WTC11 (cell line): Measurements from ENCODE around the gene GRAMD1B. TPM values are rescaled to one million over a fixed set of nuclear protein-coding genes. Genes with fewer than 3 reads are reported as not detected.
A peak's percentile ranks its signal among the peaks of the same experiment; 100 is the strongest.

Source experiments
- ATAC-seq: fragments of 200-7000 bp; cut with Tn5 transposase; 2 replicates; pipeline ENCODE4 v1.10.0; 2021; ENCODE audit warnings: mild to moderate bottlenecking, moderate library complexity
- CTCF ChIA-PET: fragments of 300-600 bp; sonication (Branson Sonifier 250); formaldehyde crosslinking; loops from one replicate; lab custom pipeline; 2021; ENCODE audit warnings: antibody characterized with exemption; lab: Charles Lee
- POLR2A ChIA-PET: fragments of 350-600 bp; sonication (Branson Sonifier 250); formaldehyde crosslinking; loops from one replicate; lab custom pipeline; 2021; ENCODE audit warnings: antibody characterized with exemption; lab: Charles Lee
- DNase-seq: peaks from one replicate; pipeline ENCODE4 v3.0.0; 2021; ENCODE audit warnings: low spot score
- H3K27ac Mint-ChIP-seq: 2 replicates; pipeline ENCODE4 v1.8.0; 2021; ENCODE audit warnings: mixed read lengths
- H3K27me3 Mint-ChIP-seq: 2 replicates; pipeline ENCODE4 v1.8.0; 2021; ENCODE audit warnings: low read depth, mild to moderate bottlenecking, moderate library complexity, mixed read lengths
- H3K36me3 Mint-ChIP-seq: 2 replicates; pipeline ENCODE4 v1.8.0; 2021; ENCODE audit warnings: mixed read lengths
- H3K4me1 Mint-ChIP-seq: 2 replicates; pipeline ENCODE4 v1.8.0; 2022; ENCODE audit warnings: mixed read lengths
- H3K4me3 Mint-ChIP-seq: 2 replicates; pipeline ENCODE4 v1.8.0; 2021; ENCODE audit warnings: mild to moderate bottlenecking, moderate library complexity, mixed read lengths
- H3K9me3 Mint-ChIP-seq: 2 replicates; pipeline ENCODE4 v1.8.0; 2021; ENCODE audit warnings: mixed read lengths
- EMX1 ChIP-seq: fragments of 250-450 bp; sonication (Bioruptor Pico); IDR thresholded peaks from 2 replicates; pipeline ENCODE4 v1.8.0; 2021; ENCODE audit warnings: mild to moderate bottlenecking
- FOXJ3 ChIP-seq: sonication (generic); formaldehyde crosslinking; IDR thresholded peaks from 2 replicates; pipeline ENCODE4 v1.9.0; 2021; ENCODE audit warnings: missing genetic modification reagents, mild to moderate bottlenecking, borderline replicate concordance
- GTF2I ChIP-seq: fragments of 250-450 bp; sonication (Bioruptor Pico); conservative IDR thresholded peaks from 2 replicates; pipeline ENCODE4 v1.4.0; 2021; ENCODE audit warnings: mild to moderate bottlenecking
- PRRX2 ChIP-seq: fragments of 250-450 bp; sonication (Bioruptor Pico); IDR thresholded peaks from 2 replicates; pipeline ENCODE4 v1.8.0; 2021; ENCODE audit warnings: mild to moderate bottlenecking
- TEAD1 ChIP-seq: sonication (generic); formaldehyde crosslinking; IDR thresholded peaks from 2 replicates; pipeline ENCODE4 v1.8.0; 2022; ENCODE audit warnings: mild to moderate bottlenecking, missing genetic modification reagents
- ZNF396 ChIP-seq: fragments of 250-450 bp; sonication (Bioruptor Pico); IDR thresholded peaks from 2 replicates; pipeline ENCODE4 v1.8.0; 2021; ENCODE audit warnings: mild to moderate bottlenecking, moderate library complexity, borderline replicate concordance
- ZNF671 ChIP-seq: fragments of 250-450 bp; sonication (Bioruptor Pico); IDR thresholded peaks from 2 replicates; pipeline ENCODE4 v1.8.0; 2021; ENCODE audit warnings: mild to moderate bottlenecking
- total RNA-seq: library from RNA; stranded (reverse); gene quantifications from 3 replicates; pipeline ENCODE4 v1.2.3, GENCODE V29; 2021
- TF ChIP-seq, protein P1 (sequence below): sonication (generic); formaldehyde crosslinking; IDR thresholded peaks from 2 replicates; pipeline ENCODE4 v1.8.1; 2022; ENCODE audit warnings: missing genetic modification reagents, borderline replicate concordance
- TF ChIP-seq, protein P2 (sequence below): sonication (generic); formaldehyde crosslinking; IDR thresholded peaks from 2 replicates; pipeline ENCODE4 v1.8.0; 2022; ENCODE audit warnings: mild to moderate bottlenecking, missing genetic modification reagents
- TF ChIP-seq, protein P3 (sequence below): fragments of 250-450 bp; sonication (Bioruptor Pico); IDR thresholded peaks from 2 replicates; pipeline ENCODE4 v1.8.0; 2021; ENCODE audit warnings: mild to moderate bottlenecking
- TF ChIP-seq, protein P4 (sequence below): sonication (generic); formaldehyde crosslinking; IDR thresholded peaks from 2 replicates; pipeline ENCODE4 v1.8.1; 2023; ENCODE audit warnings: mild to moderate bottlenecking, missing genetic modification reagents, borderline replicate concordance
- TF ChIP-seq, protein P5 (sequence below): sonication (generic); formaldehyde crosslinking; IDR thresholded peaks from 2 replicates; pipeline ENCODE4 v1.8.1; 2022; ENCODE audit warnings: mild to moderate bottlenecking, moderate library complexity, missing genetic modification reagents
- TF ChIP-seq, protein P6 (sequence below): sonication (generic); formaldehyde crosslinking; IDR thresholded peaks from 2 replicates; pipeline ENCODE4 v1.8.0; 2022; ENCODE audit warnings: mild to moderate bottlenecking, missing genetic modification reagents
- TF ChIP-seq, protein P7 (sequence below): fragments of 200-600 bp; IDR thresholded peaks from 2 replicates; pipeline ENCODE4 v1.8.0; 2022; ENCODE audit warnings: antibody characterized with exemption

GRAMD1B gene
- total RNA-seq, 1 experiment from 2014 or later: 31.5 TPM

DNA sequence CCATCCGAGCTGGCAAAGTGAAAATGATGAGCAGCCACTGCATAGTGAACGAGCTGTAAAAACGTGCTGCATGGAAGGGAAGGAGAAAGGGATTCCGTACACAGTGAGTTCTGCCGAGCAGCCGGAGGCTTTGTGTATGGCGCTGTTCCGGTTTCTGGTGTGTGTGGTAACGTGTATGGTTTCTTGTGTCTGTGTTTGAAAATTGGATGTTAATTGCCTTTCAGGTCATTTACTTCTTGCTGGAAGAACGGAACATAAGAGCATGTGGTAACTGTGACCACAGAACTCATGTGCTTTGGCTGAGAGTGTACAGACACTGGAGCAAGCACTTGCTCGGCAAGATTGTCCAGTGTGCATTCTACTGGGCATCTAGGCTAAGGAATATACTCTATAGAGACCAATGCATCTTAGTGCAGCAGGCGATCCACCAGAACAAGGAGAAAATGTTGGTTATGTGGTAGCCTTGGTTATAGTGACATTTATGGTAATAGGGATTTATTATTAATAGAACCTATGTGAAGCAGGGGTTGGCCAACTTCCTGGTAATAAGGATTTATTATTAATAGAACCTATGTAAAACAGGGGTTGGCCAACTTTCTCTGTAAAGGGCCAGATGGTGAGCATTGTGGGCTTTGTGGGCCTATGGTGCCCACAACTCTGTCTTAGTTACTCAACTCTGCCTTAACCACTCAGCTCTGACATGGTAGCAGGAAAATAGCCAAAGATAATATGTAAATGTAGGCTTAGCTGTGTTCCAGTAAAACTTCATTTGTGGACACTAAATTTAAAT lies 49.2 kb downstream of the GRAMD1B start (continued):
- no peak for TF ChIP-seq GTF2I (CRISPR knock-in tag)
- TF ChIP-seq, protein P1, sequence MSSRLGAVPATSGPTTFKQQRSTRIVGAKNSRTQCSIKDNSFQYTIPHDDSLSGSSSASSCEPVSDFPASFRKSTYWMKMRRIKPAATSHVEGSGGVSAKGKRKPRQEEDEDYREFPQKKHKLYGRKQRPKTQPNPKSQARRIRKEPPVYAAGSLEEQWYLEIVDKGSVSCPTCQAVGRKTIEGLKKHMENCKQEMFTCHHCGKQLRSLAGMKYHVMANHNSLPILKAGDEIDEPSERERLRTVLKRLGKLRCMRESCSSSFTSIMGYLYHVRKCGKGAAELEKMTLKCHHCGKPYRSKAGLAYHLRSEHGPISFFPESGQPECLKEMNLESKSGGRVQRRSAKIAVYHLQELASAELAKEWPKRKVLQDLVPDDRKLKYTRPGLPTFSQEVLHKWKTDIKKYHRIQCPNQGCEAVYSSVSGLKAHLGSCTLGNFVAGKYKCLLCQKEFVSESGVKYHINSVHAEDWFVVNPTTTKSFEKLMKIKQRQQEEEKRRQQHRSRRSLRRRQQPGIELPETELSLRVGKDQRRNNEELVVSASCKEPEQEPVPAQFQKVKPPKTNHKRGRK (CRISPR knock-in tag): no peak
- TF ChIP-seq PRRX2 (CRISPR knock-in tag): no peak
- TF ChIP-seq, protein P2, sequence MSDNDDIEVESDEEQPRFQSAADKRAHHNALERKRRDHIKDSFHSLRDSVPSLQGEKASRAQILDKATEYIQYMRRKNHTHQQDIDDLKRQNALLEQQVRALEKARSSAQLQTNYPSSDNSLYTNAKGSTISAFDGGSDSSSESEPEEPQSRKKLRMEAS: no peak
- TF ChIP-seq ZNF396 (CRISPR knock-in tag): no peak
- TF ChIP-seq, protein P3, sequence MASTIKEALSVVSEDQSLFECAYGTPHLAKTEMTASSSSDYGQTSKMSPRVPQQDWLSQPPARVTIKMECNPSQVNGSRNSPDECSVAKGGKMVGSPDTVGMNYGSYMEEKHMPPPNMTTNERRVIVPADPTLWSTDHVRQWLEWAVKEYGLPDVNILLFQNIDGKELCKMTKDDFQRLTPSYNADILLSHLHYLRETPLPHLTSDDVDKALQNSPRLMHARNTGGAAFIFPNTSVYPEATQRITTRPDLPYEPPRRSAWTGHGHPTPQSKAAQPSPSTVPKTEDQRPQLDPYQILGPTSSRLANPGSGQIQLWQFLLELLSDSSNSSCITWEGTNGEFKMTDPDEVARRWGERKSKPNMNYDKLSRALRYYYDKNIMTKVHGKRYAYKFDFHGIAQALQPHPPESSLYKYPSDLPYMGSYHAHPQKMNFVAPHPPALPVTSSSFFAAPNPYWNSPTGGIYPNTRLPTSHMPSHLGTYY: no peak
- TF ChIP-seq, protein P4, sequence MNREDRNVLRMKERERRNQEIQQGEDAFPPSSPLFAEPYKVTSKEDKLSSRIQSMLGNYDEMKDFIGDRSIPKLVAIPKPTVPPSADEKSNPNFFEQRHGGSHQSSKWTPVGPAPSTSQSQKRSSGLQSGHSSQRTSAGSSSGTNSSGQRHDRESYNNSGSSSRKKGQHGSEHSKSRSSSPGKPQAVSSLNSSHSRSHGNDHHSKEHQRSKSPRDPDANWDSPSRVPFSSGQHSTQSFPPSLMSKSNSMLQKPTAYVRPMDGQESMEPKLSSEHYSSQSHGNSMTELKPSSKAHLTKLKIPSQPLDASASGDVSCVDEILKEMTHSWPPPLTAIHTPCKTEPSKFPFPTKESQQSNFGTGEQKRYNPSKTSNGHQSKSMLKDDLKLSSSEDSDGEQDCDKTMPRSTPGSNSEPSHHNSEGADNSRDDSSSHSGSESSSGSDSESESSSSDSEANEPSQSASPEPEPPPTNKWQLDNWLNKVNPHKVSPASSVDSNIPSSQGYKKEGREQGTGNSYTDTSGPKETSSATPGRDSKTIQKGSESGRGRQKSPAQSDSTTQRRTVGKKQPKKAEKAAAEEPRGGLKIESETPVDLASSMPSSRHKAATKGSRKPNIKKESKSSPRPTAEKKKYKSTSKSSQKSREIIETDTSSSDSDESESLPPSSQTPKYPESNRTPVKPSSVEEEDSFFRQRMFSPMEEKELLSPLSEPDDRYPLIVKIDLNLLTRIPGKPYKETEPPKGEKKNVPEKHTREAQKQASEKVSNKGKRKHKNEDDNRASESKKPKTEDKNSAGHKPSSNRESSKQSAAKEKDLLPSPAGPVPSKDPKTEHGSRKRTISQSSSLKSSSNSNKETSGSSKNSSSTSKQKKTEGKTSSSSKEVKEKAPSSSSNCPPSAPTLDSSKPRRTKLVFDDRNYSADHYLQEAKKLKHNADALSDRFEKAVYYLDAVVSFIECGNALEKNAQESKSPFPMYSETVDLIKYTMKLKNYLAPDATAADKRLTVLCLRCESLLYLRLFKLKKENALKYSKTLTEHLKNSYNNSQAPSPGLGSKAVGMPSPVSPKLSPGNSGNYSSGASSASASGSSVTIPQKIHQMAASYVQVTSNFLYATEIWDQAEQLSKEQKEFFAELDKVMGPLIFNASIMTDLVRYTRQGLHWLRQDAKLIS: no peak

DNA sequence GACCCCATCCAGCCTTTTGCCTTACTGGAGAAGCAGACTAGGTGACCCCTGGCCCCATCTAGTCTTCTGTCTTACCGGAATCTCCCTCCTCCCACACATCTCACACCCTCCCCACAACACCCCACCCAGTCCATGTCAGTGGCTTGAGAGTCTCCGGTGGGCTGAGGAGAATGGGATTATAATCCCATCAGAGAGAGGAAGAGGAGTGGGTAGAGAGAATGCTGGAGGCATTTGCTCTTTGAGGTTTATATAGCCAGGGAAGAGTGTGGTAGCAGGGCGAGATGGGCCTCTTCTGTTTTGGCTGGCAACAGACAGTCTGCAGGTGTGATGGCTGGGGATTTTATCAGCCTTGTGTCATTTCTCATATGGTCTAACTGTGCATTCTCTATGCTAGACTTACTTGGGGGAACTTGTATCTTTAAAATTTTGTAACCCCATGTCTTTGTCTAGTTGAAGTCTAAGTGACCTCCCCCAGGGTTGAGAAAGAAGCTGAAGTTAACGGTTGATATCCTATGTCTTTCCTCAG lies 50.3 kb downstream of the GRAMD1B start:
- Mint-ChIP-seq H3K4me1 (peaks cover 32% of the 10 kb centered on the region), H3K9me3 (no peaks in the 10 kb centered on the region), H3K4me3 (no peak overlapping the region), H3K36me3 (peaks cover 7% of the 10 kb centered on the region), H3K27me3 (no peaks in the 10 kb centered on the region), H3K27ac (peak overlapping the region; percentile 72)
- DNase-seq (no peak), ATAC-seq (no peak)
- ChIA-PET POLR2A (no interaction called here), CTCF (interaction anchor here (1.0 to 6.3 kb wide), 4 partner anchors 73 to 377 kb away, joined by 3 to 217 read pairs (median 10); no protein-coding TSS in a partner anchor)
- TF ChIP-seq, protein P5, sequence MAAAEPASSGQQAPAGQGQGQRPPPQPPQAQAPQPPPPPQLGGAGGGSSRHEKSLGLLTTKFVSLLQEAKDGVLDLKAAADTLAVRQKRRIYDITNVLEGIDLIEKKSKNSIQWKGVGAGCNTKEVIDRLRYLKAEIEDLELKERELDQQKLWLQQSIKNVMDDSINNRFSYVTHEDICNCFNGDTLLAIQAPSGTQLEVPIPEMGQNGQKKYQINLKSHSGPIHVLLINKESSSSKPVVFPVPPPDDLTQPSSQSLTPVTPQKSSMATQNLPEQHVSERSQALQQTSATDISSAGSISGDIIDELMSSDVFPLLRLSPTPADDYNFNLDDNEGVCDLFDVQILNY (CRISPR knock-in tag): no peak
- TF ChIP-seq EMX1 (CRISPR knock-in tag): no peak
- TF ChIP-seq TEAD1 (CRISPR knock-in tag): no peak
- TF ChIP-seq FOXJ3 (CRISPR knock-in tag): no peak
- TF ChIP-seq ZNF671: no peak
- TF ChIP-seq, protein P6, sequence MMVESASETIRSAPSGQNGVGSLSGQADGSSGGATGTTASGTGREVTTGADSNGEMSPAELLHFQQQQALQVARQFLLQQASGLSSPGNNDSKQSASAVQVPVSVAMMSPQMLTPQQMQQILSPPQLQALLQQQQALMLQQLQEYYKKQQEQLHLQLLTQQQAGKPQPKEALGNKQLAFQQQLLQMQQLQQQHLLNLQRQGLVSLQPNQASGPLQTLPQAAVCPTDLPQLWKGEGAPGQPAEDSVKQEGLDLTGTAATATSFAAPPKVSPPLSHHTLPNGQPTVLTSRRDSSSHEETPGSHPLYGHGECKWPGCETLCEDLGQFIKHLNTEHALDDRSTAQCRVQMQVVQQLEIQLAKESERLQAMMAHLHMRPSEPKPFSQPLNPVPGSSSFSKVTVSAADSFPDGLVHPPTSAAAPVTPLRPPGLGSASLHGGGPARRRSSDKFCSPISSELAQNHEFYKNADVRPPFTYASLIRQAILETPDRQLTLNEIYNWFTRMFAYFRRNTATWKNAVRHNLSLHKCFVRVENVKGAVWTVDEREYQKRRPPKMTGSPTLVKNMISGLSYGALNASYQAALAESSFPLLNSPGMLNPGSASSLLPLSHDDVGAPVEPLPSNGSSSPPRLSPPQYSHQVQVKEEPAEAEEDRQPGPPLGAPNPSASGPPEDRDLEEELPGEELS: no peak
- TF ChIP-seq, protein P7, sequence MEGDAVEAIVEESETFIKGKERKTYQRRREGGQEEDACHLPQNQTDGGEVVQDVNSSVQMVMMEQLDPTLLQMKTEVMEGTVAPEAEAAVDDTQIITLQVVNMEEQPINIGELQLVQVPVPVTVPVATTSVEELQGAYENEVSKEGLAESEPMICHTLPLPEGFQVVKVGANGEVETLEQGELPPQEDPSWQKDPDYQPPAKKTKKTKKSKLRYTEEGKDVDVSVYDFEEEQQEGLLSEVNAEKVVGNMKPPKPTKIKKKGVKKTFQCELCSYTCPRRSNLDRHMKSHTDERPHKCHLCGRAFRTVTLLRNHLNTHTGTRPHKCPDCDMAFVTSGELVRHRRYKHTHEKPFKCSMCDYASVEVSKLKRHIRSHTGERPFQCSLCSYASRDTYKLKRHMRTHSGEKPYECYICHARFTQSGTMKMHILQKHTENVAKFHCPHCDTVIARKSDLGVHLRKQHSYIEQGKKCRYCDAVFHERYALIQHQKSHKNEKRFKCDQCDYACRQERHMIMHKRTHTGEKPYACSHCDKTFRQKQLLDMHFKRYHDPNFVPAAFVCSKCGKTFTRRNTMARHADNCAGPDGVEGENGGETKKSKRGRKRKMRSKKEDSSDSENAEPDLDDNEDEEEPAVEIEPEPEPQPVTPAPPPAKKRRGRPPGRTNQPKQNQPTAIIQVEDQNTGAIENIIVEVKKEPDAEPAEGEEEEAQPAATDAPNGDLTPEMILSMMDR: no peak
